ENCODE measurements around the gene NPAS2.

The NPAS2 gene

DNA sequence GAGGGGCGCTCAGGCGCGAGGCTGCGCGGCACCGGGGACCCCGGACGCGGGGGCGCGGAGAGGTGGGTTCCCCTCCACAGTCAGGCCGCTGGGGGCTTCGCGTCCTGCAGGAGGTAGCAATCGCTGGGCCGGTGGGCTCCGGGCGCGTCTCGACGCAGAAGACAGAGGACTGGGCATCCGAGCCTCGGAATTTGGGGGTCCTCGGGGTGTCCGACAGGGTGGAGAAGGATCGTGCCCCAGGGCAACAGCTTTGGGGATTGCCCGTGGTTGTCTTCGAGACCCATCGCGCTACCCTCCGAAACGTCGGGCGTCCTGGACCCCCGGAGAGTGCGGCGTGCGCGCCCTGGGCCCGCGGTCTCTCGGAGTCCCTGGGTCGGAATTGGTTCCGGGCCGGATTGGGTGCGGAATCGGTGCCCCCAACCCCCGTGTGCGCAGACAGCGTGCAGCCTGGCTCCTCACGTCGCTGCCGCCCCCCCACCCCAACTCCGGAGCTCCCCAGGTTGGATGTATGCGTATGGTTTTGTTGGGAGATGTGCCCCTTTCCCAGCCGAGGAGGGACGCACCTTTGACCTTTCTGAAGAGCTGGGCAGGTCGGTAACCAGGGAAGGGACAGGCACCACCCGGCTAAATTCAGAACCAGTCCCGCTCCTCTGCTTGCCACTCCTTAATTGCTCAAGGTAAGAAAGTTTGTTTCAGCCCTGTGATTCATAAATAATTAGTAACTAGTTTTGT is 750 bp downstream of the NPAS2 start:
- in situ Hi-C loops (cut with HindIII; ENCODE audit: low sequenced_read_pairs): no loop called here

- in situ Hi-C loops (cut with HindIII; ENCODE audit: low sequenced_read_pairs): no loop called here
Measured at GRCh38 chr2:100821255-100821910, 1.4 kb downstream of the NPAS2 start.

- in situ Hi-C loops (cut with HindIII; ENCODE audit: low sequenced_read_pairs): no loop called here
Measured at GRCh38 chr2:100821911-100822265, 1.9 kb downstream of the NPAS2 start.

DNA sequence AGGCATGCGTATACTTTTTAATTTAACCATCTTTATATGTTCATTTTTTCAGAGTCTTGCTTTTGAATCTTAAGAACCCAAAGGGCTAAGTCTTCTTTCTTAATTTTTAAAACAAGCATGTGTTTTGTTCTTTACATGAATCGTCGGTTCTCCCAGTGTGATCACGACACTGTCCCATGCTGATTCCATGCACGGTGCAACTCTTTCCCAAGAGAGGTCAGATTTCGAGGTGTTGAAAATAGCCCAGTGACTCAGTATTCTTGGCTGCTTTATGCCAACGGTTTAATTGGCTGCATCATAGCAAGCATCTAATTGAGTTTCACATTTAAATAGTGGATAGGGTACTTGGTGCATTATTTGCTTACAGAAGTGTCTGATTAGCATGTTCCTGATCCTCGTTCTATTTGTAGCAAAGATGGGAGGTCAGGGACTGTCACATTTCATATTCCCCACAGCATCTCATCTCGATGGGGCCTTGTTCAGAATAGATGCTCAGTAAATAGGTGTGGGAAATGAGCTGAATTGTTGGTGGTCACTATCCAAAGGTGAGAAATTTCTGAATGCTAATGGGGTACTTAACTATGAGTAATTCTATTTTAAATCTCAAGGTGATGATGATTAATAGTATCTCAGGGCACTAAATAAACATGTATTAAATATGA is 2.8 kb downstream of the NPAS2 start:
- in situ Hi-C loops (cut with HindIII; ENCODE audit: low sequenced_read_pairs): no loop called here

GRCh38 chr2:100823665-100824438 is 3.9 kb downstream of the NPAS2 start:
- in situ Hi-C loops (cut with HindIII; ENCODE audit: low sequenced_read_pairs): no loop called here

- in situ Hi-C loops (cut with HindIII; ENCODE audit: low sequenced_read_pairs): loop anchor here (5.0 kb wide), 1 partner anchor 97 kb away; no protein-coding TSS in a partner anchor
Measured at GRCh38 chr2:100824842-100825241, 4.9 kb downstream of the NPAS2 start.

DNA sequence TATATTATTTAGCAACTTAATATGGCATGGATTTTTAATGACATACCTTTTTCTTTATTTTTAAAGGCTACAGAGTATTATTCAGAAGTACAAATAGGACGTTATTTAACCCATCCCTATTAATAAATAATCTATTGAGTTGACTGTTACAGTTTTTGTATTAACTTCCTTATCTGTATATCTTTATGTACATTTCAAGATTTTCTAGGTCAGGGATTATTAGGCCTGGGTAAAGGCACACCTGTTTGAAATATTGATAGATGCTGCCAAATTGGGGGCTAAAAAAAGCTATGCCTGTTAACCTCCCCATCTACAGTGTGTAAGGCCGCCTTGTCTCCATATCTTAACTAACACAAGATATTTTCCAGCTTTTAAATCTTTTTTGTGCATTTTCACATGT is 6.6 kb downstream of the NPAS2 start:
- in situ Hi-C loops (cut with HindIII; ENCODE audit: low sequenced_read_pairs): loop anchor here (5.0 kb wide), 1 partner anchor 96 kb away; no protein-coding TSS in a partner anchor

DNA sequence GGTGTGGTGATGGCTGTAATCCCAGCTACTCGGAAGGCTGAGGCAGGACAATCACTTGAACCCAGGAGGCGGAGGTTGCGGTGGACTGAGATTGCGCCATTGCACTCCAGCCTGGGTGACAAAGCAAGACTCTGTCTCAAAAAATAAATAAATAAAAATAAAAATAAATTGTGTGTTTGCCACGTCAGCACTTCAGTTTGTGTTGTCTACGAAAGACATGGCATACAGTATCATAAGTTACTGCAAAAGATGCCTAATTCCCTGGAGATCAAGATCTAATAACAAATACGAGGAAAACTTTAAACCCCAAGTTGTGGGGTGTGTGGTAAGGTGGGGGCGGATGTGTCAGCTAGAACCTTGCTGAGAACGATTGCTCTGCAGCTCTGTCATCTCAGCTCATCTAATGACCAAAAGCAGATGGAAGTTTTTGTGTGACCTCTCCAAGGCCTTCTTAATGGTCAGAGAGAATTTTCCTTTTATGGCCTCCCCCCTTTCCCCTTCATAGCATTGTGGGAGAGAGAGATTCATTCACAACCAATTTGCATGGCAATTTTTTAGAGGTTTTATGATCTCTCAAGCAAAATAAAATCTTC is 11.3 kb downstream of the NPAS2 start:
- in situ Hi-C loops (cut with HindIII; ENCODE audit: low sequenced_read_pairs): no loop called here

DNA sequence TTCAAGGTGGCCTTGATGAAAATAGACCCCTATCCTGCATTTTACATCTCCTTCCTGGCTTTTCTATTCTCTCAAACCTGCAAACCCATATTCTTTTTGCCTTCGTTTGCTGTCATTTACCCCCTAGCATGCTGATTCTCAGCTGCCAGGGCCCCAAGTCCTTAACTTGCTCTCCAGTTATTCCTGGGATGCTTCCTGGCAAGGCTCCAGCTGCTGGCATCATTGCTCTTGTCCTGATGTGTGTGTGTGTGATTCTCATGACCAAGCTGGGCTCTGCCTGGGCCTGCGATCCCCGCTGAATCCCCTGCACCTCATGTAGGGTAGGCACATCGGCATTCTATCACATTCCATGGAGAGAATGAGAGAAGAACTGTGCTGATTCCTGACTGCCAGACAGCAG is 11.9 kb downstream of the NPAS2 start:
- in situ Hi-C loops (cut with HindIII; ENCODE audit: low sequenced_read_pairs): no loop called here

DNA sequence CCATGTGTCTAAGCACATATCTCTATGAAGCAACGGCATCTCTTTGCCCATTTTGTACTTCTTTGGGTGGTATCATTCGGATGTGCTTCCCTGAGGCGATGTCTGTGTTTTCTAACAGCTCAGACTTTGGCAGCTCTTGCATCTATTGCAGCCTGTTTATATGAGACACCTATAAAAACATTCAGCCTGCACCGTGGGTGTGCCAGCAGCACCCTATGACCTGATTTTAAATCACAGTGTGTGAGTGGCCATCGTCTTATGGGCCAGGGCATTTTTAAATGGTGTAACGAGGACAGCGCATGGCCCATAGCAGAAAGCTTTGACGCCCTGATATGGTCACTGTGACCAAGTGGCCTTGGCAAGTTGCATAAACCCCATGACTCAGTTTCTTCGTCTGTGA is 12.9 kb downstream of the NPAS2 start:
- in situ Hi-C loops (cut with HindIII; ENCODE audit: low sequenced_read_pairs): no loop called here

GRCh38 chr2:100833331-100833730 is 13.4 kb downstream of the NPAS2 start:
- in situ Hi-C loops (cut with HindIII; ENCODE audit: low sequenced_read_pairs): no loop called here

DNA sequence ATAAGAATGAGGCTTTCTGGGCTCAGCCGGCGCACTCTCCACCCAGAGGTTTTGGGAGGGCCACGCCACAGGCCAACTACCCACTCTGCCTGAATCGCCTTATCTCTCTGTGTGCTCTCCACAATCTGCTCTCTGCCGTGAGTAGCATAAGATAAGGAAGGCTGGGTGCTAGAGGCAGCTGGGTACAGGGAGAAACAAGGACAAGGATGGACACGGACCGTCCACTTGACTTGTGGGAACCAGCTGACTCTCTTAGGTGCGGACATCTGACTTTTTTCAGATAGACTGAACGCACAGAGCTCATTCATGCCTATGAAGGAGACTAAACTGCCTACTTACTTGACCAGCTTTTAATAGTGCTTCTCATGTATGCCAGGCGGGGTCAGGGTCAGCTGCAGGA is 14.3 kb downstream of the NPAS2 start:
- in situ Hi-C loops (cut with HindIII; ENCODE audit: low sequenced_read_pairs): no loop called here

GRCh38 chr2:100835006-100835659 is 15.2 kb downstream of the NPAS2 start:
- in situ Hi-C loops (cut with HindIII; ENCODE audit: low sequenced_read_pairs): no loop called here

GRCh38 chr2:100840519-100840918 is 20.6 kb downstream of the NPAS2 start:
- in situ Hi-C loops (cut with HindIII; ENCODE audit: low sequenced_read_pairs): no loop called here

DNA sequence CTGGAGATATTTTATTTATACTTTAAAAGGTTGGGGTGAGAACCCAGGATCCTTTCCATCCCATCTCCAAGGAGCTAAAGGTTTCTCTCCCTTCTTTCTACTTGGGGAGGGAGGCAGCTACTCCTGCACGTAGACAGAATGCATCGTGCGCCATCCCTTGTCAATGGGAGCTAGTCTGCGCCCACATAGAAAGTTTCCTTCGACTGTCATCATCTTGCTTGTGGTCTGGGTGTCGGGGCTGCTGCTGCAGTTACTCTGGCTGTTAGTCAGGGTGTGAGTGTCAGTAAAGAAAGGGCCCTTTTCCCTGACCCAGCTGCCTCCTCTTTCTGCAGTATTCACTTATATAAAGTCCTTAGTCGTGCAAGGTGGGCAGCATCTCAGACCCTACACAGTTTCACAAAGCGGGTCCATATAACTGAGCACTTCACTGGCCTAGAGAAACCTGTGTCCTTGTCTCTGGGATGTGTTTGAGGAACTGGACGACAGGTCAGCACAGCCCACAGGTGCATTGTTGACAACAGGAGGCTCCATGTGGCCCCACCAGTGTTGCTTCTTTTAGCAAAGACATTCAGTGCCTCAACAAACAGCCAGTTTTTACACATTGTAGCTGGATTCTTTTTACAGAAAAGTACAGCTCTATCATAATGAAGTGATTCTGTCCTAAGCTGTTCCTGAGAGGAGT is 22.4 kb downstream of the NPAS2 start:
- in situ Hi-C loops (cut with HindIII; ENCODE audit: low sequenced_read_pairs): no loop called here

DNA sequence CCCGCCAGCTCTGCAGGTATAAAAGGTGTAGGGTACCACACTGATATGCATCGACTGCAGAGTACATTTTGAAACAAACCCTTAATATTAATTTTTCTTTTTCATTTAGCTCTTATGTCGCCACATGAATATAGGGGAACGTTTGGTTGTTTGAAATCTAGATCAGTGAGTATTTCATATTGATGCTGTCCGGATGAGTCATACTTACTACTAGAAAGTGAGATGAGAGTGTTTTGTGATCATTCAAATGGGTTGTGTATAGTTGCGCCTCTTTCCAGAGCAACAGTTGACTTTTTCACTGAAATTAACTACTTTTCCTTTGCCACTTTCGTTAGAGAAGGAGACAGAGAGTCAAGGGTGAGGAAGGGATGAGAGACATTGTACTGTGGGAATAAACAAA is 24.6 kb downstream of the NPAS2 start:
- in situ Hi-C loops (cut with HindIII; ENCODE audit: low sequenced_read_pairs): no loop called here

DNA sequence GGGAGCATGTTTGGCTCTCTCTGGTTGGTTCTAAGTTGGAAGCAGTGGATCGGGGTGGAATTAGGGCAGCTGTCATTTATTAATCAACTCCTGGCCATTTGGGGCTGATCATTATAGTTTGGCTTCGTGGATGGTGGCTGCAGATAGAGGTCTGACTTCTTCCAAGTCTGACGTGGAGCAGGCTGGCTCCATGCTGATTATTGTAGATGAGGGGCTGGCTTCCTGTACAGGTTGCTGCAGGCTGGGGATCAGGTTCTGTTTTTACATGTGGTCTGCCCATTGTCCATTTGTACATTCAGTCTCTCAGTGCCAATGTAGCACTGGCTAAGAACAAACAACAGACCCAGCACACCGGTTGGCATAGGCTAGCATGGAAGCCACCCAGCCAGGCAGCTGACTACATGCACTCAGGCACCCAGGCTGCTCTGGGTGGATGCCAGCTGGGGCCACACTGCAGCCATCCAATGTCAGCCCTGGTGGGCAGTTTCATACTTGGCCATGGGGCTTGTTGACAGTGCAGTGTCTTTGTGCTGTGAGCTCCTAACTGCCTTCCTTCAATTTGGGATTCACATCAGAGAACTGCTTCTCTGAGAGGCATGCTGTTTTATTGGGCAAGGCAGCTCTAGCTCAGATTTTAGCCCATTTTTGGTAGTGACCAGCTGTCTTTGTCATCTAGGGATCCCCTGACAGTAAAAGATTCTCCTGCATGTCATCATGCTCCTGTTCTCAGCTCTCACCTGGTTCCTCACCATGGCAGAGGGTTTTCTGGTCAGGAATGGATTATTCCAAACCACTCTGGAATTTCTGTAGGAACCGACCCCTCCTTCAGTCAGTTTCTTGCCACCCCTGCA is 25.4 kb downstream of the NPAS2 start:
- in situ Hi-C loops (cut with HindIII; ENCODE audit: low sequenced_read_pairs): no loop called here

DNA sequence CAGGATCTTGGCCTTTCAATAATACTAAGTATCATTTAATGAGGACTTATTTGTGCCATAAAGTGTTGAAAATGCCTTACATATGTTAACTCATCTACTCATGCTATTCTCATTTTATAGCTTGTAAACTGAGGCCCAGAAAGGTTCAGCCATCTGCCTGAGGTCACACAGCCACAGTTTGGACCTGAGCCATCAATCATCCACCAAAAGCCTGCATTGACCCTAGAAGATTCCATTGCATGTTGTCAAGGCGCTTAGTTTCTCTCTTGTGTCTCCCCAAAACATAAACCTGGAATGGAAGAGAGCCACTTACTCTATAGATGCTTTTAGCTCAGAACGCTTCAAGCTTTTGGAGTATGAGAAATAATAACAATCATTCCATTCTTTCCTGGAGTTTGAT is 26.8 kb downstream of the NPAS2 start:
- in situ Hi-C loops (cut with HindIII; ENCODE audit: low sequenced_read_pairs): no loop called here

GRCh38 chr2:100852447-100852846 is 32.5 kb downstream of the NPAS2 start:
- in situ Hi-C loops (cut with HindIII; ENCODE audit: low sequenced_read_pairs): no loop called here
